ENCODE measurements around the gene LUC7L.
"Not testable (repeated sequence)": the region's sequence is repeated elsewhere in the genome, so short reads cannot be mapped to it uniquely, and the experiment has no call there.

LUC7L gene

GRCh38 chr16:164827-165538 lies 64.3 kb downstream of the LUC7L start:
- TF ChIP-seq EZH2phosphoT487 (IDR thresholded peaks at IDR 0.05; ENCODE audit: borderline replicate concordance, low read length) (no peak), CTCF (IDR thresholded peaks at IDR 0.05; ENCODE audit: low read depth, low read length, poor library complexity, severe bottlenecking) (no peak)
- peak overlapping the region; percentile 44; the same call in 1 of the 2 replicates for H3K4me3 ChIP-seq (ENCODE audit: low read length)
- peaks cover 47% of the 10 kb centered on the region for H3K27me3 ChIP-seq (ENCODE audit: control insufficient read depth, low read length)
- H3K9me3 ChIP-seq (ENCODE audit: control insufficient read depth, insufficient read depth, low read length), result no peaks in the 10 kb centered on the region
- peaks cover 9% of the 10 kb centered on the region; the same call in 1 of the 2 replicates for H3F3A ChIP-seq (ENCODE audit: control insufficient read depth, insufficient read depth)
- peak overlapping the region; percentile 44; the same call in 1 of the 2 replicates for H3K4me2 ChIP-seq (ENCODE audit: low read length)
- peaks cover 20% of the 10 kb centered on the region for H3K4me1 ChIP-seq (ENCODE audit: control insufficient read depth, low read length)
- H3K36me3 ChIP-seq (ENCODE audit: control insufficient read depth, low read length), result no peaks in the 10 kb centered on the region
- no peak overlapping the region for H3K27ac ChIP-seq (ENCODE audit: low read depth, low read length)
- no peaks in the 10 kb centered on the region for H3K79me2 ChIP-seq (ENCODE audit: control insufficient read depth, low read length)
- no peaks in the 10 kb centered on the region for H3K9me2 ChIP-seq (replicated peaks; ENCODE audit: control insufficient read depth, low read length)
- no peaks in the 10 kb centered on the region; the same call in 1 of the 2 replicates for H4K20me1 ChIP-seq (ENCODE audit: control insufficient read depth, insufficient read depth, low read depth, low read length)

- H4K20me1 ChIP-seq (ENCODE audit: control insufficient read depth, insufficient read depth, low read depth, low read length); H3K4me2 ChIP-seq (ENCODE audit: low read length); H3K9me3 ChIP-seq (ENCODE audit: control insufficient read depth, insufficient read depth, low read length); H3F3A ChIP-seq (ENCODE audit: control insufficient read depth, insufficient read depth); H3K9me2 ChIP-seq (replicated peaks; ENCODE audit: control insufficient read depth, low read length); H3K79me2 ChIP-seq (ENCODE audit: control insufficient read depth, low read length); H3K4me3 ChIP-seq (ENCODE audit: low read length); H3K36me3 ChIP-seq (ENCODE audit: control insufficient read depth, low read length); H3K27ac ChIP-seq (ENCODE audit: low read depth, low read length): not testable (repeated sequence)
- Histone ChIP-seq H3K27me3 (ENCODE audit: control insufficient read depth, low read length) (peaks cover 48% of the 10 kb centered on the region), H3K4me1 (ENCODE audit: control insufficient read depth, low read length) (peaks cover 20% of the 10 kb centered on the region)
These were observed 65.0 kb downstream of the LUC7L start for GRCh38 chr16:164134-164823.

- H3K27ac ChIP-seq (ENCODE audit: low read depth, low read length); H3K36me3 ChIP-seq (ENCODE audit: control insufficient read depth, low read length); H3K9me3 ChIP-seq (ENCODE audit: control insufficient read depth, insufficient read depth, low read length); H3F3A ChIP-seq (ENCODE audit: control insufficient read depth, insufficient read depth); H4K20me1 ChIP-seq (ENCODE audit: control insufficient read depth, insufficient read depth, low read depth, low read length); H3K79me2 ChIP-seq (ENCODE audit: control insufficient read depth, low read length); H3K4me3 ChIP-seq (ENCODE audit: low read length); H3K9me2 ChIP-seq (replicated peaks; ENCODE audit: control insufficient read depth, low read length); H3K4me2 ChIP-seq (ENCODE audit: low read length): not testable (repeated sequence)
- Histone ChIP-seq H3K27me3 (ENCODE audit: control insufficient read depth, low read length) (peaks cover 43% of the 10 kb centered on the region), H3K4me1 (ENCODE audit: control insufficient read depth, low read length) (peaks cover 20% of the 10 kb centered on the region)
These were observed 65.6 kb downstream of the LUC7L start for GRCh38 chr16:163696-164095.

GRCh38 chr16:163139-163538 lies 66.1 kb downstream of the LUC7L start:
- H3K27ac ChIP-seq (ENCODE audit: low read depth, low read length); H4K20me1 ChIP-seq (ENCODE audit: control insufficient read depth, insufficient read depth, low read depth, low read length); H3K9me2 ChIP-seq (replicated peaks; ENCODE audit: control insufficient read depth, low read length); H3K4me2 ChIP-seq (ENCODE audit: low read length); H3K36me3 ChIP-seq (ENCODE audit: control insufficient read depth, low read length); H3F3A ChIP-seq (ENCODE audit: control insufficient read depth, insufficient read depth); H3K4me3 ChIP-seq (ENCODE audit: low read length); H3K9me3 ChIP-seq (ENCODE audit: control insufficient read depth, insufficient read depth, low read length); H3K79me2 ChIP-seq (ENCODE audit: control insufficient read depth, low read length): not testable (repeated sequence)
- H3K4me1 ChIP-seq (ENCODE audit: control insufficient read depth, low read length), result peaks cover 24% of the 10 kb centered on the region
- H3K27me3 ChIP-seq (ENCODE audit: control insufficient read depth, low read length), result peaks cover 38% of the 10 kb centered on the region

Measured in DOHH2 (cell line).